HS-5 (cell line): ENCODE data around the gene FAM111A.

ENCODE experiments used
- DNase-seq: peaks from one replicate; pipeline ENCODE4 v3.0.0-alpha.2; 2012; ENCODE audit warnings: low read depth

The FAM111A gene

DNA sequence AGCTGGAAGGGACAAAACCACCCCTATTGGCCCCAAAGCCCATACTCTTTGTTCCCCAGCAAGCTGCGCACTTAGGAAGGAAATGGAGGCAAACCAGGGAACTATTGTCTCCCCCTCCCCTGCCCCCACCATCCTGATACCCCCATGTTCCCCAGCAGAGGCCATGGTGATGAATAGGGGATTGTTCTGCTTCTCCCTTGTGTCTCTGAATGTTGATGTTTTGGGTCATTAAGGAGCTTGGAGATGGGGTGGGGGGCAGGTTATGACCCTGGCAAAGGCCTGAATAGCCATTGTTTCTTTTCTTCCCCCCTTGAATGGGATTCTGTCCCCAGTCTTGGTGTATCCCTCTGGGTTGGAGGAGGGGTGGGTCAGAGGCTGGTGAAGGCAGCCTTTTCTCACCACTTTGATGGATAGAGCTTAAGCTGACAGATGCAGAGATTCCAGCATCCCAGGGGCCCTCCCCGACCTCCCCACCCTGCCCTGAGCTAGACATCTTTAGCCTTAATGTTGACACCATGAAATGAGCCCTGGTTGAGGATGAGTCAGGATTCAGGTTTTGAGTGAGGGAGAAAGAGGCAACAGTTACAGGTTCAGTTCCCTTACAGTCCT, 37.6 kb downstream of the FAM111A start:
- DNase-seq = no peak

DNA sequence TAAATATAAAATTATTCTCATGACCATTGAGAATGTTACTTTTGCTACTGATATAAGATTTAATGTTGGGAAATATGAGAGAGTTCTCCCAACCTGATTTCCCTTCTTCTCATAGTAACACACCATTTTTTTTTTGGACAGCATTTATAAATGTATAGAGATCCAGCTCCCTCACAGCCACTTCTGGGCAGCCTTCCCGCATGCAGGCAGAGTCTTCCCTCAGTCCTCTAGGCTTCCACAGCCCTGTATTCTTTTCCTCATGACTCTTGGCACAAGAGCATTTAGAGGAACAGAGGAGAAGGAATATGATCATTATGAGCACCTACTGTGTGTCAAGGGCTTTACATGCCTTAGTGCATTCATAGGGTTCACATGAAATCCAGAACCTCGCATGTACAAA, 38.3 kb downstream of the FAM111A start:
- DNase-seq = no peak

DNA sequence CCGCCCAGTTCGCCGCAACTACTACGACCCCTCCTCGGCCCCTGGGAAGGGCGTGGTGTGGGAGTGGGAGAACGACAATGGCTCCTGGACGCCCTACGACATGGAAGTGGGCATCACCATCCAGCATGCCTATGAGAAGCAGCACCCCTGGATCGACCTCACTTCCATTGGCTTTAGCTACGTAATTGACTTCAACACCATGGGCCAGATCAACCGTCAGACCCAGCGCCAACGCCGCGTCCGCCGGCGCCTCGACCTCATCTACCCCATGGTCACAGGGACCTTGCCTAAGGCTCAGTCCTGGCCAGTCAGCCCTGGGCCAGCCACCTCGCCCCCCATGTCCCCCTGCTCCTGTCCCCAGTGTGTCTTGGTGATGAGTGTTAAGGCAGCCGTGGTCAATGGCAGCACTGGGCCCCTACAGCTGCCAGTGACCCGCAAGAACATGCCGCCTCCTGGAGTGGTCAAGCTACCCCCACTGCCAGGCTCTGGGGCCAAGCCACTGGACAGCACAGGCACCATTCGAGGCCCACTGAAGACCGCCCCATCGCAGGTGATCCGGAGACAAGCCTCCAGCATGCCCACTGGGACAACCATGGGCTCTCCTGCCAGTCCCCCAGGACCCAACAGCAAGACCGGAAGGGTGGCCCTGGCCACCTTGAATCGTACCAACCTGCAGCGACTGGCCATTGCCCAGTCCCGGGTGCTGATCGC, 39.2 kb downstream of the FAM111A start:
- DNase-seq = no peak

DNA sequence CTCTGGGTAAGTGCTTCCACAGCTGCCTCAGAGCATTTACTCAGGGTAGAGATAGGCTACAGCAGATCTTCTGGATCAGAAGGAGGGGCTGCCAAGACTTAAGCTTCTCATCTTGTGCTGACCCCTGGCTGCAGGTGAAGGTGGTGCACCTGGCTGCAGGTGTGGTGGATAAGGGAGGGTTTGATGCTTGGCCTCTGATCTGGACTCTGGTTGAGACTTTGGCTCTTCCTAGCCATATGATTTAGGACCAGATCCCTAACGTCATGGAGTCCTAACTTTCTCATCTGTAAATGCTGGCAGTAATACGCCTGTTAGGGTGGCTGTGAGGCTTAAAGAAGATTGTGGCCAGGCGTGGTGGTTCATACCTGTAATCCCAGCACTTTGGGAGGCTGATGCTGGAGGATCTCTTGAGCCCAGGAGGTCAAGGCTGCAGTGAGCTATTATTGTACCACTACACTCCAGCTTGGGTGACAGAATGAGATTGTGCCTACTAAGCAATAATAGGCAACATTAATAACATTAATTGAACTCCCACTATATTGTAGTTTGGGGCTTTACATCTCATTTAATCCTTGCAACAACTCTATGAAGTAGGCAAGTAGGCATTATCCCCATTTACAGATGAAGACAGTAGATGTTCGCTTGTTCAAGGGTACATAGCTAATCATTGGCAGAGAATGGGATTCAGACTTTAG, 39.9 kb downstream of the FAM111A start:
- no peak for DNase-seq

DNA sequence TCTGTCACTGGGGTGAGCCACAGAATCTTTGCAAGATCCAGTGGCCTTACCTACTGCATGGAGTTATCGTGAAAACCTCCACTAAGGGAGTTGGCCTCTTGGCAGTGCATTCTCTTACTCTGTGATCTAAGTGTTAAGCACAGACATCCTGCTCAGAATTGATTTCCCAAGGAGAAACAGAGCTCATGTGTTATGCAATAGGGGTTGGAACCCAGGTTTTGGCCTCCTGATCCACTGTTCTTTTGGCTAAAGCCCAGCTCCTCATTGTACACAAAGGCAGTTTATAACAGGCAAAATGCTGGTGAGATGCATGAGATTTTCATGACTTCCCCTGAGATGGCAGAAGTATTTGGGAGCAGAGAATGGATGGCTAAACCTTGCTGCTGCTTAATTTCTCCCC, 41.1 kb downstream of the FAM111A start:
- no peak for DNase-seq

DNA sequence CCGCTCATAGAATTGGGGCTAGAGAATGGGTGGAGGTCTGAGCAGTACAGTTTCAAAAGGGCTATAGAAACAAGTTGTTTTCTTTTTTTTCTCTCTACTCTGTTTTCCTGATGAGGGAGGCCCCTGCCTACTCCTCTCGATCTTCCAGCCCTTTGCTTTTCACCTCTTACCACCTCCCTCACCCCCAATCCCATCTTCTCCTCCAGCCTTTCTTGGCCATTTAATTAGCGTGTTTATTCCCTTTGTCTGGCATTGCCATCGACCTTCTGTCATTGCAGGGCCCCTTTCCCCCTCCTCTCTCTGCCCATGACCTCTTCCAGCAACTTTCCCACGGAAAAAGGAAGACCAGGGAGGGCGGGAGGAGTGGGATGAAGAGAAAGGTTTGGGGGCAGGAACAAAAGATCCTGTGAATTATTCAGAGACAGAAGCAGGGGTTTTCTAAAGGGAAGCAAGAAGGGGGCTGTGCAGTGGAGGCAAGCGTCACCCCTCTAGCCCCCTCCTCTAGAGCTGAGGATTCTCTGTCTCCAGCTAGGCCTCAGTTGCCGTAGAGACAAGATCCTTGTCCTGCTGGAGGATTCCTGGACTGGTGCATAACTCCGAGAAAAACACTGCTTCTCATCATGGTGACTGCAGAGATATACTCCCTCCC, 42.2 kb downstream of the FAM111A start:
- no peak for DNase-seq

DNA sequence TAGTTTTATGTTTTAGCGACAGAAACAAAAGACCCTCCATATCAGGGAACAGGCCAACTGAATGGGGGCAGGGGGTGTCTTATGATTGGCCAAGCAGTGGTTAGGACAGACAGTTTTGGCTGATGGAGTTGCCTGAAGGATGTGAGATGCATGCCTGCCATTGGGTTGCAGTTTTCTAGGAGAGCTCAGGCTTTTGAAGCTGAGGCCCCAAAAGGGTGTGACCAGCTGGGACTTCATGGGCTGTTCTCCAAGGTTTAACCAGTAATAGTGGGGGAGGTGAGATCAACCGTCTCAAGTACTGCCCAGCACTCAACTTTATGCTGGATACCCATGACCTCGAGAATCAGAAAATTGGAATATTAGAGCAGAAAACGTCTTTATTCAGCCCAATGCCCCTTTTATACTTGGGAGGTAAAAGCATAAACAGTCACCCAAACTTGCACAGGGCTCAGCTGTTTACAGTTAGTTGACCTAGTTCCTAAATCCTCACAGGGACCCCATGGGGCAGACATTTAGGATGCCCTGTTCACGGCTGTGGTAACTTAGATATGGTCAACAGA, 42.8 kb downstream of the FAM111A start:
- DNase-seq = no peak

DNA sequence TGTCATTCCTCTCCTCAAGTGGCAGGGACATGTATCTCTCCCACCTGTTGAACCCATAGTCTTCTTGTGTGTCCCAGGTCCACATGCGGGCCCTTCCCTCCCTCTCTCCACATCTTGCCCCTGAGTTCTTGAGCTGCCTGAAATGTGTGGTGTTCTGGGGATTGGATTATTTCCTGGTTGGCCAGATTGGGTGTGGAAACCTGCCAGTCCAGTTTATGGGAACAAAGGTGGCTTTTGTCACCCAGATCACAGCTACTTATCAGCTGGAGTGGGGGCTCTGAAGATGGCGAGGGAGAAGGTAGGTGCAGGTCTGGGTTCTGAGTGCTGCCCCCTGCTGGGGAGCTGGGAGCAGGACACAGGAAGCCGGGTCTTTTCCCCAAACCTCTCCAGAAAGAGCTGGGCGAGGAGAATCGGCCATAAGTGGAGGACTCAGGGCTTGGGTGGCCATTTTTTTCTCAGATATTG, 43.5 kb downstream of the FAM111A start:
- DNase-seq = no peak

DNA sequence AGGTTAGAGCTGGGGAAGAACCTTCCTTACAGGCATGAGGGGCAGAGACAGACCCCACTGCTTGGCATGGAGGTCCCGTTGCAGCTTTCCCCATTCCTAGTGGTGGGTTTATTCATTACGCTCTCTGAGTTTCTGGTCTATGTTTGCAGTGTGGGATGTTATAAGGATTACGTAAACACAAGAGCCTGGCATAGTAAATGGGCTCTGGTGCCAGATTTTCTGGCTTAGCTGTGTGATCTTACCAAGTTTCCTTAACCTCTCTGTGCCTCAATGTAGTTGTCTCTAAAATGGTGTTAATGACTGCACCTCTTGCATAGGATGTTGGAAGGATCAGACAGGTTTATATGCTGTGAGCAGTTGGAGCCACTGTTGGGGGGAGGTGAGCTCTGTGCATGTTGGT, 44.4 kb downstream of the FAM111A start:
- DNase-seq = no peak

DNA sequence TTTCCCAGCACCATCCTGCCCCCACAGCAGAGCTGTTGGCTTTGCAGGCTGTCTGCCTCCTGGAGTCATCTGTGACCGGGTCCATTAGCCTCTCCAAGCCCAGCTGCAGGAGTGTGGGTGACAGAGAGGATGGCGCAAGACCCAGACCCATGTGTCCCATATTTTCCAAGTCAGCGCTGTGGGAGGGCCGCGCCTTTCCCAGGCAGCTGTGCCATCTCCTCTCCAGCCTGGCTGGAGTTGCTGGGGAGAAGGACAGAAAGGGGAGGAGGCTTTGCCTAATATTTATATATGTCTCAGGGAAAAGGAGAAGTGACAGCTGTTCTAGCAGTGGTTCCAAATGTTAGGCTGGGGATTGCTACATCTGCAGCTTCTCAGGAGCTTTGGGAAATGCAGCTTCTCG, 44.9 kb downstream of the FAM111A start:
- DNase-seq = no peak

DNA sequence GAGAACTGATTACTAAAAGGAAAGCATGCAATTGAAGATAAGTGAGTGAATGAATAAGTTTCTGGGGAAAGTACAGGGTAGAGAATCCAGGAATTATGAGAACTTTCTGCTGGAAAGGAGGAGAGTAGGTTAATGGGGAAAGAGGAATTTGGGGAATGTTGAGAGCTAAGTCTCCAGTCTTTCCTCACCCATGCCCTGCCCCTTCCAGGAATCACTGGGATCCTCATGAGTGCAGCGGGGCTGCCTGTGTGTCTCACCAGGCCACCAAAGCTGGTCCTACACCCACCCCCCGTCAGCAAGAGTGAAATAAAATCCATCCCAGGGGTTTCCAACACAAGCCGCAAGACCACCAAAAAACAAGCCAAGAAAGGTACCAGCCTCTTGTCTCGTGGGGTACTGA, 46.3 kb downstream of the FAM111A start:
- DNase-seq = no peak

DNA sequence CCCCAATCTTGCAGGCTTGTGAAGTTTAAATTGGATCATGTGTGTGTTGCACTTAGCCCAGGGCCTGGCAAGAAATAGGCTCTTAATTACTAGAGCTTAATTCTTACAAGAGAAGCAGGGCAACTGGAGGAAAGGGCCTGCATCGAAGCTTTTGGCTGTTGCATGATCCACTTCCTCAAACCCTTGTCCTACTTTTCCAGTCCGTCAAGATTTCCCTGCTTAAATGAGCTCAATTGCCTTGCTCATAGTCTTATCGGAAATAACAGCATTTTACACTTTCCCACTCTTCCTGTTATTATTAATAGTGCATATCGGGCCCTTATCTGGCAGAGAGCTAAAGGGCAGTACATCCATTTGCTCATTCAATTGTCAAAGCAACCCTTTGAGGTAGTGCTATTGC, 47.3 kb downstream of the FAM111A start:
- no peak for DNase-seq

DNA sequence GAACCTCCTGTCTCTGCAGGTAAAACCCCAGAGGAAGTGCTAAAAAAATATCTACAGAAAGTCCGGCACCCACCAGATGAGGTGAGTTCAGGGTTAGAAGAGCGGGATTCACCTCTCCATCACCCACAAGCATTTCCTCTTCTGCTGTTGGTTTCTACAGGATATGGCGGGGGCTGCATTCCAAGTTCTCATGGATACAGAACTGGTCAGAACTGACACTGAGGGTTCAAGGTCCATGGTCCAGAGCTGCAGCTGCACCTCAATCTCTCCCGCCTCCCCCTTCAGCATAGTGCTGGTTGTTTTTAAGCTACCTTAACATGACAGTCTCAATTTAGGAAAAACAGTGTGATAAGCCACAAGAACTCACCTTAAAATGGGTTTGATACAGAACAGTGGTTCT, 48.4 kb downstream of the FAM111A start:
- DNase-seq = no peak

DNA sequence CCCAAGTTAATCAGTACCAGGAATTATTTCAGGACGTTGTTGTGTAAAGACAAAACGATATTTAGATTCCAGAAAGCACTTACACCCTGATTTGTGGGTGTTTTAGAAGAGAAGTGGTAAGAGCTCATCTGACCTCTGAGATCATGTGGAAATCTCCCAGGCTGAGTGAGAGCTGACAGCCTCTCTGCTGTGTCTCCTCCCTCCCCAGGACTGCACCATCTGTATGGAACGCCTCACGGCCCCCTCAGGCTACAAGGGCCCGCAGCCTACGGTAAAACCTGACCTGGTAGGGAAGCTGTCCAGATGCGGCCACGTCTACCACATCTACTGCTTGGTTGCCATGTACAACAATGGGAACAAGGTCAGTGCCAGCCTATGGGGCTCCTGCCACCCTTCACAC, 49.2 kb downstream of the FAM111A start:
- DNase-seq = no peak

DNA sequence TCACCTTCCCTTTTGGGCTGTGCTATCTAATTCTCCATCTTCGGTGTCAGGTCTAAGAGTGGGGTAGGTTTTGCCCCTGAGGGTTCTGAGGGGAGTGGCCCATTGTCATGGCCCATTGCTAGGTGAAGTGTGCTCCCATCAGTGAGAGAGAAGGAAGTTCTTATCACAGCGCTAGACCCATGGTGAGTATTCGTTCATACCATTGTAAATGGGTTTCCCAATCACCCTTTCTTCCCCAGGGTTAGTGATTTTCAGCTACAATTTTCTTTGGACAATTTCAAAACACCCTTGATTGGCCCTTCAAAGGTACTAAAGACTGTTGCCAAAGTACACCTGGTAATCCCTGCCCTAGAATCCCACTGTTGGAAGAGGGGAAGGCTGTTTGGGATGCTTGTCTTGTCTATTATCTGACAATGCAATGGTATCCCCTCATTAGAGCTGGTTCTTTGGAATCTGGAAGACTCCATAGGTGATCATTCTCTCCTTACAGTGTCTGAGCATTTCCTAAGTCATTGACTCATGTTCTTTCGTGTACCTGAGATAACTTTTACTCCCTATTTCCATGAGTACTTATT, 49.9 kb downstream of the FAM111A start:
- no peak for DNase-seq

DNA sequence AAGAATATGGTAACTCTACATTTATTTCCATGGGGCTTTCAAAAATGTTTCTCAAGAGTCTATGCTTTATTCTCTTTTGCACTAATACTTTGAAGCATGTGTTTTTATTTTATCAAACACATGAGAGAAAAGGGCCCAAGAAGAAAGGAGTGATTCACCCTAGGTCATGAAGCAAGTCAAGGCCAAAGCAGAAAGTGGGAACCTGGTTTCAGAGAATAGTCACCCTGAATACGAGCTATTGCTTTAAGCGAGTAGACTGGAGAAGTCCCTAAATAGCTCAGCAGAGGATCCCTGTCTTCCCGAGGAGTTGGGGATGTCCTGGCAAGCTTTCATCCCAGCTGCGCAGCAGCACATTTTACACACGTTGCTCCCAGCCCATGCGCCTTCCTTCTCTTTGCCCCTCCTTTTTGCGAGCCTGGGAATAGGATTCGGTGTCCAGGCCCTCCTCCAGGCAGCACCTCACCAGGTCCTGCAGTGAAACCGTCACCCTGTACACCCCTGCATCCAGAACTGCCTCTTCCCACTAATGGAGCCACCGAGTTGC, 51.0 kb downstream of the FAM111A start:
- DNase-seq = no peak

DNA sequence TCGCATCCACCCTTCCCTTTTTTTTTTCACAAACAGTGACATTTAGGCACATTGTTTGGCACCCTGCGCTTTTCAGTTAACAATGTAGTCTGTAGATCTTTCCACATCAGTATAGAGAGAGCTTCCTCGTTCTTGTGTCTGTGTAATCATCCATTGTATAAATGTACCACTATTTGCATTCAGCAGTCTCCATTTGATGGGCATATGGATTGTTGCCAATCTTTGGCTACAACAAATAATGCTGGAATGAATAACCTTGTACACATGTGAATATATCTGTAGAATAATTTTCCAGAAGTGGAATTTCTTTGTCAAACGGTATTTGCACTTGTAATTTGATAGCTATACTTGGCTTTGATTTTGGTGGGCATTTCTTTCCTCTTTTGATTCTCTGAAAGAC, 52.9 kb downstream of the FAM111A start:
- DNase-seq = no peak

DNA sequence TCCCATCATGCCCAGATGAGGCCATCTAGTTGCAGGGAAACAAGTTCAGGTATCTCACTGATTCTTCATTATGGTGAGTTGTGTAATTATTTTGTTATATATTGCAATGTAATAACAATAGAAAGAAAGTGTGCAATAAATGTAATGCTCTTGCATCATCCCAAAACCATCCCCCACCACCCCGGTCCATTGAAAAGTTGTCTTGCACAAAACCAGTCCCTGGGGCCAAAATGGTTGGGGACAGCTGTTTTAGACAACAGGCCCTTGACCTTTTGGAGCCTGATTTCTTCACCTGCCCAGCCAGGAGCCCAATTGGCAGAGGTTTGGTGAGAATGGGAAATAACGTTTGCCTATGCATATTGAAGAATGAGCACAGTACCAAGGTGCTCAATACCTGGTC, 54.1 kb downstream of the FAM111A start:
- no peak for DNase-seq

DNA sequence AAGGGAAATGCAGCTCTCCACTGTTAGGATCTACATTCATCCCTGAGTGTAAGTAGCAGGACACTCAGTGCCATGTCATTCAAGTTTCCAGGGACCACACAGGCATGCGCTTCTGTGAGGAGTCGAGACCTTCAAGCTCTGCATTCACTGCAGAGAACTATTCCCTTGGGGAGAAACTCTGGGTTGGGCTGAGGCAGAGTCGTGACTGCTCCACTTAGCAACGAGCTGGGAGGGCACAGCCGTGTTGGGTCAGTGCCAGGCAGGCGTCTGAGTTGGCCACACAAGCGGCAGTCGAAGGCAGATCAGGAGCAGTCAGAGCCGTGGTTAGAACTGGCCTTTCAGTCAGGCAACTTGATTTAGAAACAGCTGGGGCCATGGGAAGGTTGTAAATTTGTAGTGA, 55.3 kb downstream of the FAM111A start:
- DNase-seq = no peak

DNA sequence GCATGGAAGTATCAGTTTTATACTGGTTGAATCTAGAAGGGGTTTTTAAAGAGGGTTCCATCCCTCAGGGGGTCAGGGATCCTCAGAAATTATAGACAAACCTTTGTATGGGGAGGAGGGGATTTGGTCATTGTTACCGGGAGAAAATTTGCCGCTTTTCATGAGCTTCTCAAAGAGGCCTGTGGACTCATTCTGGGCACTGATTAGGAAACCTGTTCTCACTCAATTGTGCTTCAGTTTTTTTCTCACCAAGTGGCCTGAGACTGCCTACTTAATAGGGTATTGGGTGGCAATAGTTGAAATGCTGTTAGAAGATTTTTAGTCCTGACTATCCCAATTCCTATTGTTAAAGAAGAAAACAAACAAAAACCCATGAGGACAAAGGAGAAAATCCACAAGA, 56.1 kb downstream of the FAM111A start:
- DNase-seq = no peak

DNA sequence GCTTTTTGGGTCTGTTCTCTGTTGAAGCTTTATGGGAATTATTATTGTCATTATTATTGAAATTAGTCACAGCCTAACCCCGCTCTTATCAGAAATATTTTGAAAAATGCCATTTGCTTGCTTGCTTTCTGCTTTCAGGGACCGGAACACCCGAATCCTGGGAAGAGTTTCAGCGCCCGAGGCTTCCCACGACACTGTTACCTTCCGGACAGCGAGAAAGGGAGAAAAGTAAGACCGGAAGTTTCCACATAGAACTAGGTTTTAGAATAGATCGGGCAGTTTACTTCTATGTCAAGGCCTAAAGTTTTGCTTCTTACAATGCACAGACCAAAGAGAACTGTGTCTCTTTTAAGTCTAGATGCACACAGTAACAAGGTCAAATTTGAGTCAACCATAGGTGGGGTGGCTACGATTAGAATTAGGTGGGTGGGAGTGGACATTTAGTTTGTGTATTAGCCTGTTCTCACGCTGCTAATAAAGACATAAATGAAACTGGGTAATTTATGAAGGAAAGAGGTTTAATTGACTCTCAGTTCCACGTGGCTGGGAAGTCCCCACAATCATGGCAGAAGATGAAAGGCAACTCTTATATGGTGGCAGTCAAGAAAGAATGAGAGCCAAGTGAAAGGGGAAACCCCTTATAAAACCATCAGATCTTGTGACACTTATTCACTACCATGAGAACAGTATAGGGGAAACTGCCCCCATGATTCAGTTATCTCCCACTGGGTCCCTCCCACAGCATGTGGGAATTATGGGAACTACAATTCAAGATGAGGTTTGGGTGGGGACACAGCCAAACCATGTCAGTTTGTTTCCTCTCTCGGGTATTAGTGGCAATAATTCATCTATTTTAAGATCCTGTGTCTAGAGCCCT, 57.1 kb downstream of the FAM111A start:
- DNase-seq = no peak
